Measurements from ENCODE around the gene TBC1D5.

GRCh38 chr3:17155951-17156350 is 586.5 kb downstream of the TBC1D5 start:
- TF ChIP-seq TCF7L2 (IDR thresholded peaks at IDR 0.05; ENCODE audit: borderline replicate concordance, extremely low read depth, insufficient read depth, insufficient read length): no peak
- TF ChIP-seq, protein P1, sequence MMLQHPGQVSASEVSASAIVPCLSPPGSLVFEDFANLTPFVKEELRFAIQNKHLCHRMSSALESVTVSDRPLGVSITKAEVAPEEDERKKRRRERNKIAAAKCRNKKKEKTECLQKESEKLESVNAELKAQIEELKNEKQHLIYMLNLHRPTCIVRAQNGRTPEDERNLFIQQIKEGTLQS (IDR thresholded peaks at IDR 0.05): no peak
- TF ChIP-seq CTCF (IDR thresholded peaks at IDR 0.05 in 2 of 3, conservative IDR thresholded peaks at IDR 0.05 in 1 of 3; ENCODE audit: borderline replicate concordance in 1 of 3, insufficient read depth in 1 of 3, low read depth in 2 of 3, low read length in 2 of 3): no peak
- TF ChIP-seq POLR2A (IDR thresholded peaks at IDR 0.05; ENCODE audit: borderline replicate concordance, extremely low read depth, insufficient read depth, insufficient read length): no peak
- no peak for TF ChIP-seq EZH2 (IDR thresholded peaks at IDR 0.05)

Measured in HCT116 (cell line).